ENCODE data around the gene VWA3A.

DNA sequence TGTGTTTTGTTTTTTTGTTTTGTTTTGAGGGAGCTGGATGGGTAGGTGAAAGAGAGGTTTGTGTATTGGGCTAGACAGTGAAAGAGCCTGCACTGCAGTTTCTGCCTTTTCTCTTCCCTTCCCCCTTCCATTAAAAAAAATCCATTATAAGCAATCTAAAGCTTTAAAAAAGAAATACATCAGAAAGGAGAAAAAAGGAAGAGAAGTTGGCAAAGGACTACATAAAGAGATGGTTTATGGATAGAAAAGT is 103.0 kb downstream of the VWA3A start:
- TF ChIP-seq, protein P1, sequence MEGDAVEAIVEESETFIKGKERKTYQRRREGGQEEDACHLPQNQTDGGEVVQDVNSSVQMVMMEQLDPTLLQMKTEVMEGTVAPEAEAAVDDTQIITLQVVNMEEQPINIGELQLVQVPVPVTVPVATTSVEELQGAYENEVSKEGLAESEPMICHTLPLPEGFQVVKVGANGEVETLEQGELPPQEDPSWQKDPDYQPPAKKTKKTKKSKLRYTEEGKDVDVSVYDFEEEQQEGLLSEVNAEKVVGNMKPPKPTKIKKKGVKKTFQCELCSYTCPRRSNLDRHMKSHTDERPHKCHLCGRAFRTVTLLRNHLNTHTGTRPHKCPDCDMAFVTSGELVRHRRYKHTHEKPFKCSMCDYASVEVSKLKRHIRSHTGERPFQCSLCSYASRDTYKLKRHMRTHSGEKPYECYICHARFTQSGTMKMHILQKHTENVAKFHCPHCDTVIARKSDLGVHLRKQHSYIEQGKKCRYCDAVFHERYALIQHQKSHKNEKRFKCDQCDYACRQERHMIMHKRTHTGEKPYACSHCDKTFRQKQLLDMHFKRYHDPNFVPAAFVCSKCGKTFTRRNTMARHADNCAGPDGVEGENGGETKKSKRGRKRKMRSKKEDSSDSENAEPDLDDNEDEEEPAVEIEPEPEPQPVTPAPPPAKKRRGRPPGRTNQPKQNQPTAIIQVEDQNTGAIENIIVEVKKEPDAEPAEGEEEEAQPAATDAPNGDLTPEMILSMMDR (IDR thresholded peaks at IDR 0.05): no peak
- no peak for TF ChIP-seq POLR2AphosphoS5 (IDR thresholded peaks at IDR 0.05)

All from gastroesophageal sphincter (tissue), 3 donors.